OCI-LY3 (cell line): ENCODE results near the gene MAGEB6B.

Experiments used
- CTCF ChIP-seq: fragments of 200-600, 300-600 bp; sonication (generic); IDR thresholded peaks from 2 replicates; pipeline ENCODE4 v1.5.1; 2014; ENCODE audit warnings: antibody characterized with exemption, low read length, low read depth
- EZH2phosphoT487 ChIP-seq: fragments of 200-600 bp; shearing (Covaris generic); IDR thresholded peaks from 2 replicates; pipeline ENCODE4 v1.6.1; 2018; ENCODE audit warnings: antibody characterized with exemption, mixed run types, low read depth

GRCh38 chrX:26138274-26138673, 22.1 kb upstream of the MAGEB6B start, which contains the start of gene MAGEB18:
- TF ChIP-seq CTCF (no peak), EZH2phosphoT487 (no peak)
